GM18951 (cell line): ENCODE data around the gene FCGR3A.
"Not testable (repeated sequence)": the region's sequence is repeated elsewhere in the genome, so short reads cannot be mapped to it uniquely, and the experiment has no call there.

Experiments used
- POLR2A ChIP-seq: IDR thresholded peaks from 4 replicates; pipeline ENCODE4 v1.6.1; 2011; ENCODE audit warnings: mild to moderate bottlenecking; ENCODE audit not compliant: insufficient read length, insufficient read depth; ENCODE audit errors: extremely low read depth
- in situ Hi-C: fragments of 300-500 bp; cut with MboI; formaldehyde crosslinking; loops from one replicate; pipeline ENCODE4 v1.12.0; 2022; ENCODE audit warnings: low sequenced_read_pairs, mixed read lengths, inconsistent platforms; ENCODE audit not compliant: unreplicated experiment

The FCGR3A gene

DNA sequence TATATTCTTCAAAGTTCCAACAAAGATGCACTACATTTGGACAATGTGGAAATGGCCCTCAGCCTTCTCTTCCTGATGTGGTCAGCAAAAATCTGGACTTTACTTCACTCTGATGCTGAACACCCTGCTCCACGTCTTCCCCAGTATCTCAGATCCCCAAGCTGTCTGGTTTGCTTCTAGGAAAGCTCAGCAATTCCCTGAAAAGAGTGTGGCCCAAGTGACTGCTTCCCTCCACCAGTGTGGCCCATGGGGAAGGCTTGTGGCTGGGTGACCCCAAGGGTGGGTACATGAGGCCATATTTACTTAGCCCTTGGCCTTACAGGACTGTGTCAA is 36.2 kb downstream of the FCGR3A start:
- in situ Hi-C loops = not testable (repeated sequence)

DNA sequence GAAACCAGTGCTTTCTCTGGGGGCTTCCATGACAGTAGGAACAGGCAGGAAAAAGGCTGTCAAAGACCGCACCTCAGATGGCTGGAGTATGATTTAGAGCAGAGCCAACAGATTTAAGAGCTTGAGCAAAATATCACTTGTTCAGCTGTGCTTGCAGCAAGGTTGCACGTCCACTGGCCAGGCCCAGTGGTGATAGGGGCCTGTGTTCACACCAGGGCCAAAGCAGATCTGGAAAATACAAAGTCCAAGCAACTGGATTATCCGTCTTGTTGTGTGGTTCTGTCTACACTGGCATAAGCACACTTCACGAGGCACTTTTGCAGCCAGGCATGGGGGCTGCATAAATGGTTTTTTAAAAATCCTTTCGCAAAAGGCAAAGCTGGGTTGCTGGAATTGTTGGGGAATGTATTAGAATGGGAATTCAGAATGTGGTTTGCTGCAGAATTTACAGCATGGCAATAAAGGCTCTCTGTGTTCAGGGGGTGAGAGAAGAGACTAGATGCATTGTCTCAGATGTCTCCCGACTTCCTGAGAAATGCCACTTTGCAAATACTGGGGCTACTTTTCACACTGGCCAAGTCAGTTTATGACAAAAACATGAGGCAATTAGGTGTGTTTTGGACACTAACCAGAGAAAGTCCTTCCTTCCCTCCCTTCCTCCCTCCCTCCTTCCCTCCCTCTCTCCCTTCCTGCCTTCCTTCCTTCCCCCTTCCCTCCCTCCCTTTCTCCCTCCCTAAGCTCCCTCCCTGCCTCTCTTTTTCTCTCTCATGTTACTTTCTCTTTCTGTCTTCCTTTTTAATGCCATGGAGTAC is 36.8 kb downstream of the FCGR3A start:
- in situ Hi-C loops = not testable (repeated sequence)

DNA sequence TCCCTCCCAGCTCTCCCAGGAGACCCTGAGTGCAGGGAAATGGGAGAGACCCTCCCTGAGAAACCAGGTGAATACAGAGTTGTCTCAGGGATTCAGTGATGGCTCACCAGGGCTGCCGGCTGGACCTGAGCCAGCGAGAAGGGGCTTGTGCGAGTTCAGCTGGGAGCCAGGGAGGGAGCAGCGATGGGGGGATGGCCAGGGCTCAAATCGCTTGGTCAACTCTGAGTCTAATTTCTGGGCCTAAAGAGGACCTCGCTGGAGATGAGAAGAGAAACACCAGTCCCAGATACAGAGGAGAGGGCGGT is 37.9 kb downstream of the FCGR3A start:
- no peak for TF ChIP-seq POLR2A
- in situ Hi-C loops = no loop called here

DNA sequence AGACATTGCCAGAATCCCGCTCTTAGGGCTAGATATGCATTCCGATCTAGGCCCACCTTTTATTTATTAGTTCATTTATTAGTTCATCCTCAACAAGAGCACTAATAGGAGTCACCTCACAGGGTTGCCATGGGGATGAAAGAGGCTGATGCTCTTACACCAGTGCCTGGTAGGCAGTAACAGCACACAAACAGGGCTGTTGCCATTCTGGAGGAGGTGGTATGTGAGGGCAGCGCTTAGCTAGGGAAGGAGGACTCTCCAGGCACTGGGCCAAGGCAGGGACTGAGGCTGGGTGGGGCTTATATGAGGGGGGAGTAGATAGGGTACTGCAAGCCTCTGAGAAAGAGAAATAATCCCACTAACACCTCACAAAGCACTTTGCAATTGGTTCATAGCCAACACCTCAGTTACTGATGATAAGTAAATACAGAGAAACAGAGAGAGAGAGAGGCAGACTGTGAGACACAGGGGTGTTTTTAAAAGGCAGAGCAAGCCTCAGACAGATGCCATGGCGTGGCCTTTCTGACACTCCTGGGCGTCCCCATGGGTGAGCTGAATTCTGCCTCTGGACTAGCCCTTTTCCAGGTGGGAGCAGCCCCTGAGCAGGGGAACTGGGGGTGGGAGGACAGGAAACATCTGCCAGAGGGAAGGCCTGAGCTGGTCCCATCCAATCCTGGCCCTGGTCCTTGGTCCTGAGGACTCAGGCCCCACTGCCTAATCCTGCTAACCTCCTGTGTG is 38.4 kb downstream of the FCGR3A start:
- in situ Hi-C loops = no loop called here
- no peak for TF ChIP-seq POLR2A

DNA sequence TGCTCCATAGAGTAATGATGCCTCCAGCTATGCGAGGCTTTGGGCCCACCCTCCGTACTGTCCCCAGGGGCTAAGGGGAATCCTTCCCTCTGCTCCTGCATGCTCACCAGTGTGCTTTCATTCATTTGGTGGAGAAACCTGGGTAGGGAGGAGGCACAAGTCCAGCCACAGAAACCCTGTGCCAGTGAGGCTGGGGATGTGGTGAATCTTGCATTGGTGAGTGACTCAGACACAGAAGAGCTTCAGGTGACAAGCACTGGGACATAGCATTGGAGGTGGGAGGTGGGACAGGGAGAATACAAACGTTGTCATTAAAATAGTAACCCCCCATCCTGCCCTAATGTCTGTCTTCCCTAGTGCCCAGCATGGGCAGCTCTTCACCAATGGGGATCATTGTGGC is 39.1 kb downstream of the FCGR3A start:
- TF ChIP-seq POLR2A = no peak
- in situ Hi-C loops = no loop called here

DNA sequence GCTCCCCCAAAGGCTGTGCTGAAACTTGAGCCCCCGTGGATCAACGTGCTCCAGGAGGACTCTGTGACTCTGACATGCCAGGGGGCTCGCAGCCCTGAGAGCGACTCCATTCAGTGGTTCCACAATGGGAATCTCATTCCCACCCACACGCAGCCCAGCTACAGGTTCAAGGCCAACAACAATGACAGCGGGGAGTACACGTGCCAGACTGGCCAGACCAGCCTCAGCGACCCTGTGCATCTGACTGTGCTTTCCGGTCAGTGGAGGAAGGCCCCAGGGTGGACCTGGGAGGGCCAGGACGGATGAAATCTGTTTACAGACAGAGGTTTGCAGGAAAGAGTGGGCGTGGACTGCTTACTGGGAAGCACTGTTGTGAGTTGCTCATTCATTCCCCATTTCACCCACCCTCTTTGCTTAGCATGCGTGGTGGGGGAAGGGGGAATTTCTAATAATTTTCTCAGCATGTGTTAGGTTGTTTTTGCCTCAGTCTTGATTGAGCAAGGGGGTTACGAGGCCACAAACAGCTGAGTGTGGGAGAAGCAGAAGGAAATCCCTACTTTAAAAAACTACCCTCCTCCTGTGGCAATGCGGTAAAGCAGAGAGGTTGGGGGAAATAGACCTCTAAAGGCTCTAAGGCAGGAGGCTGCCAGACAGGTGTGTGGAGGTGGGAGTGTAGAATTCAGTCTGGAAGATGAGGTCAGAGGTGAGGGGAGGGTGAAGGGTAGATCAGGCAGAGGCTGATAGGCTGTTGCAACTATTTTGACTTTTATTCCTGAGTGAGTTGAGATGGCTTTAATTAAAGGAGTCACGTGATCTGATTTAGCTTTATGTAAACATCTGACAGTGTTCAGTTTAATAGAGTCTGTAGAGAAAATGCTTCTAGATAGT is 43.0 kb downstream of the FCGR3A start:
- in situ Hi-C loops = no loop called here
- TF ChIP-seq POLR2A = no peak

DNA sequence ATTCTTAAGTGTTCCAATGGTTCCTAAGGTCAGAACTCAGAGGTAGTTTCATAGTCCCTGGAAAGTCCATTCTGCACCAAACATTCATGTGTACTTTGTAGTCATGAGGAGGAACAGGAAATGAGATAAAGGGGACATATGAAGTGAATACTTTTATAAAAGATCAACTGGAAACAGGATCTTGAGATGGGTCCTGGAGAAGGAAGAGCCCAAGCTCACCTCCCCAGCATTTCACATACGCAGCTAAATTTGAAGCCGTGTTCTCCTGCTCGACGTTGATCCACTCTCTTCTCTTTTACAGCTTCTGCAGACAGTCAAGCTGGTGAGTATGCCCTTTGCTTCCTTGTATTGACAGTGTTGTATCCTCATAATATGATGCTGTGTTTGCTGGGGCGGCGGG is 43.9 kb downstream of the FCGR3A start:
- in situ Hi-C loops = no loop called here
- no peak for TF ChIP-seq POLR2A

DNA sequence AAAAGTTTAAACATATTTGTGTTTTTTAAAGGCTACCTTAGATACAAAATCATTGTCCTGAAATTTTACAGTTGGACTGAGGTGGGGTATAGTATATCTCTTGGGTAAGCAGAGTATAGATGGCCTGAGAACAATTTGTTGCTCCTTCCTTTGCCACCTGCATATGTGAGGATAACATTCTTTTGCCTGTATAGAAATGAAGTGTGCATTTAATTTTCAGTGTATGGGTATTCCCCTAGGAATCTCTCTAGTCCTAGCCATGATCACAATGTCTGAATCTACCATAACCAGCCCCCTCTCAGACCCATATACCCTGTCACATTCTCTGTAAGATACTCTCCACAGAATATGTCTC is 46.2 kb downstream of the FCGR3A start:
- TF ChIP-seq POLR2A = no peak
- in situ Hi-C loops = no loop called here

DNA sequence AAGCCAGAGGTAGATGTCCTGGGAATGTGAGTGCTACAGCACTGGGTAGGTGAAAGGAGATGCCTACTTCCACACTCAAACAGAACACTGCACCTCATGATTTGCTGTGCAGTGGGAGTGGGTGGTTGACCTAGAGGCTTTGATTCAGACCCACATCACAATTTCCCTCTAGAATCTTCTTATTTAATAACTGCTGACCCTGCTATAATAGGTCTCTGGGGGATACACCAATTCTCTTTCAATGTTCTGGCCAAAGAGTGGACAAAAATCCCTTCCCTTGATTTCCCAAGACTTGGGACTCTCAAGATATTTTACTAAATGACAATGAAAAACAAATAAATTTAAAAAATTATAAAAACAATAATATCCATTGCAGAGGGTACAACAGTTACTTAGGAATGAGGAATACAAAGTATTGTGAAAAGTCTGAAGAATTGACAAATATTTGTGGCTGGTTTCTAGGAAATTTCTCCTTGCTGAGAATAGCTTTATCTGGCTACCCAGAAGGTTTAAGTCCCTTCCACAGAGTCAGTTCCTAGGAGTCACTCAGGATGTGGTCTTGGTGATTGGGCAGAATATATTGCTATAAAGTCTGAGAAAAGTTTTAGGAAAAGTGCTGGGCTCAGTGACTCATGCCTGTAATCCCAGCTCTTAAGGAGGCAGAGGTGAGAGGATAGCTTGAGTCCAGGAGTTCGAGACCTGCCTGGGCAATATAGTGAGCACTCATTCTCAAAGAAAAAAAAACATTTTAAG is 46.8 kb downstream of the FCGR3A start:
- in situ Hi-C loops = no loop called here

DNA sequence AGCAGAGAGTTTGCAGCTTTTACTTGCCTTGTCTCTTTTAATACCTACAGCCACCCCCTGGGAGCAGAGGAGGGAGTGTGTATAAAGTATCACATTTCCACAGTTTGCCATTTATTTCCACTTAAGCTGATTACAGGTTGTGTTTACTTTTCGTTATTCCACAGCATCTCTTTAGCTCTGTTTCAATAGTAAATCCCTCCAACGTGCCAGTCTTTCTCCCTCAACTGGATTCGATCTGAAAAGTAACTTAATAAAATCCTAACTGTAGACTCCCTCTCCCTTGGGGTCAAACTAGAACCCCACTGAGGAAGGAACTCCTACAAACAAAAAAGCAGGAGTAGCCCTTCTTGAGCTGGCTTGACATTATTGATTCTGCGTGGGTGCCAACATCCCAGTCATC is 47.4 kb downstream of the FCGR3A start:
- TF ChIP-seq POLR2A = no peak
- in situ Hi-C loops = no loop called here

More for the DNA sequence above, 46.8 kb downstream of the FCGR3A start:
- TF ChIP-seq POLR2A = no peak

DNA sequence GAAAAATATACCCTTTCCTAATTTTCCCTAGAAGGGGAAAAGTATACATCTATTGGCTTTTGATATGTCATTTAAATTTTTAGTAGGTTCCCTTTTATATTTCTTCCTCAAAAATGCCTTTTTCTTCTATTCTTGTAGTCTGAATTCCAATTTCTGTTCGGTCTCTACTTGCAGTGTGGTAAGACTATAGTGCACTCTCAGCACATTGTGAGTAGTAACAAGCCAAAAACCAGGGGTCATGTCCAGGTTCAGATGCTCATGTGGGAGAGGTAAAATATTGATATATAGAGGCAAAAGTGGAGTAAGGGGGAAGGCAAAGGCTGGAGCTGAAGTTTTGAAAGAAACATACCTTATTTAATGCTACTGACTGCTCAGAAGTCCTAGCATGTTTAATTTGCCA is 48.4 kb downstream of the FCGR3A start:
- TF ChIP-seq POLR2A = no peak
- in situ Hi-C loops = no loop called here

DNA sequence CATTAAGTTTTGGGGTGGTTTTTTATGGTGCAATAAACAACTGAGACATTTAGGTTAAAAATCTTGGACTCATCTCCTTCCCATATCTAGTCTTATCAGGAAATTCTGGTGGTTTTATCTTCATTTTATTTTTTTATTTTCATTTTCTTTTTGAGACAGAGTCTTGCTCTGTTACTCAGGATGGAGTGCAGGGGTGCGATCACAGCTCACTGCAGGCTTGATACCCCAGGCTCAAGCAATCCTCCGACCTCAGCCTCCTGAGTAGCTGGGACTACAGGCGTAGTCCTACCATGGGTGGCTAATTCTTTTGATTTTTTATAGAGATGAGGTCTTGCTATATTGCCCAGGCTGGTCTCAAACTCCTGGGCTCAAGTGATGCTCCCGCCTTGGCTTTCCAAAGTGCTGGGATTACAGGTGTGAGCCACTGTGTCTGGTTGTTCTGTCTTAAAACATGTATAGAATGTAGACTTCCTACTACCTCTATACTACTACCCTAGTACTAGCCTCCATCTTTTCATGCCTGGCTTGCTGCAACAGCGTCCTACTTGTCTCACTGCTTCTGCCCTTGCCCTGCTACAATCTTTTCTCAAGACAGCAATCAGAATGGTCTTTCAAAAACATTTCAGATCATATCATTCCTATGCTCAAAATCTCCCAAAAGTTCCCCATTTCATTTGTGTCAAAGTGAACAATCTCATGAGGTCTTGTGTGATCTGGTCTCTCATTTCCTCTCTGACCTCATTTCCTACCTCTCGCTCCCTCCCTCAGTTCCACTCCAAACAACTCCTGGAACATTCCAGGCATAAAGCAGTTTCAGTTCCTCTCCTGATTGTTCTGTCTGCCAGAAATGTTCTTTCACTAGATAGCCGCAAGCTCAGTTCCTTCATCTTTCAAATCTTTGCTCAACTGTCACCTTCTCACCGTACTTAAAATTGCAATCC is 50.2 kb downstream of the FCGR3A start:
- in situ Hi-C loops = no loop called here
- TF ChIP-seq POLR2A = no peak
